HEK293T (cell line): ENCODE results near the gene MRM2.

Experiments used
- CTCF ChIA-PET: fragments of 350-600 bp; formaldehyde crosslinking; extraction: SDS; loops from one replicate; lab custom pipeline; 2021; ENCODE audit warnings: antibody characterized with exemption, inconsistent platforms; lab: Yijun Ruan, JAX
- POLR2A ChIA-PET: fragments of 350-600 bp; formaldehyde crosslinking; extraction: SDS; loops from one replicate; lab custom pipeline; 2020; ENCODE audit warnings: antibody characterized with exemption, inconsistent platforms; lab: Yijun Ruan, JAX
- DNase-seq: peaks from one replicate; pipeline ENCODE4 v3.0.0; 2012; ENCODE audit warnings: mixed read lengths; ENCODE audit errors: extremely low spot score
- ARNT ChIP-seq: fragments of 450-650 bp; IDR thresholded peaks from 2 replicates; pipeline ENCODE4 v1.6.1; 2017; ENCODE audit warnings: mild to moderate bottlenecking
- BHLHE40 ChIP-seq: fragments of 450-650 bp; IDR thresholded peaks from 2 replicates; pipeline ENCODE4 v1.6.1; 2016; ENCODE audit warnings: mild to moderate bottlenecking, moderate library complexity, borderline replicate concordance
- CTBP1 ChIP-seq: fragments of 450-650 bp; IDR thresholded peaks from 2 replicates; pipeline ENCODE4 v1.6.1; 2016; ENCODE audit warnings: borderline replicate concordance
- ELF4 ChIP-seq: fragments of 450-650 bp; IDR thresholded peaks from 2 replicates; pipeline ENCODE4 v1.6.1; 2017; ENCODE audit warnings: antibody characterized with exemption
- FOXA1 ChIP-seq: fragments of 450-650 bp; IDR thresholded peaks from 2 replicates; pipeline ENCODE4 v1.6.1; 2016; ENCODE audit warnings: mild to moderate bottlenecking
- FOXK2 ChIP-seq: fragments of 450-650 bp; IDR thresholded peaks from 2 replicates; pipeline ENCODE4 v1.6.1; 2016; ENCODE audit warnings: mild to moderate bottlenecking
- FOXM1 ChIP-seq: fragments of 450-650 bp; IDR thresholded peaks from 2 replicates; pipeline ENCODE4 v1.6.1; 2017; ENCODE audit warnings: mild to moderate bottlenecking, borderline replicate concordance
- HDGF ChIP-seq: fragments of 450-650 bp; IDR thresholded peaks from 2 replicates; pipeline ENCODE4 v1.6.1; 2017; ENCODE audit warnings: antibody characterized with exemption, borderline replicate concordance
- L3MBTL2 ChIP-seq: fragments of 450-650 bp; conservative IDR thresholded peaks from 2 replicates; pipeline ENCODE4 v1.6.1; 2016; ENCODE audit warnings: mild to moderate bottlenecking
- LEF1 ChIP-seq: fragments of 450-650 bp; IDR thresholded peaks from 2 replicates; pipeline ENCODE4 v1.6.1; 2017; ENCODE audit warnings: mild to moderate bottlenecking, borderline replicate concordance
- NFRKB ChIP-seq: fragments of 450-650 bp; IDR thresholded peaks from 2 replicates; pipeline ENCODE4 v1.6.1; 2016; ENCODE audit warnings: mild to moderate bottlenecking, moderate library complexity
- PKNOX1 ChIP-seq: fragments of 450-650 bp; IDR thresholded peaks from 2 replicates; pipeline ENCODE4 v1.6.1; 2016
- SP1 ChIP-seq: fragments of 450-650 bp; IDR thresholded peaks from 2 replicates; pipeline ENCODE4 v1.6.1; 2017
- SUZ12 ChIP-seq: fragments of 450-650 bp; IDR thresholded peaks from 2 replicates; pipeline ENCODE4 v1.6.1; 2016; ENCODE audit warnings: mild to moderate bottlenecking
- TARDBP ChIP-seq: fragments of 450-650 bp; IDR thresholded peaks from 2 replicates; pipeline ENCODE4 v1.6.1; 2016
- ZNF384 ChIP-seq: fragments of 450-650 bp; IDR thresholded peaks from 2 replicates; pipeline ENCODE4 v1.6.1; 2016

Gene MRM2

GRCh38 chr7:2209146-2209960, 32.7 kb downstream of the MRM2 start:
- ChIA-PET CTCF (no interaction called here), POLR2A (no interaction called here)
- peak; percentile 70 for DNase-seq
- TF ChIP-seq ZNF384 = no peak
- no peak for TF ChIP-seq FOXA1
- TF ChIP-seq NFRKB = no peak
- no peak for TF ChIP-seq FOXM1
- no peak for TF ChIP-seq CTBP1
- TF ChIP-seq HDGF = no peak
- TF ChIP-seq FOXK2 = no peak

- TF ChIP-seq FOXM1 = no peak
- DNase-seq = no peak
- ChIA-PET CTCF (no interaction called here), POLR2A (no interaction called here)
Observed at GRCh38 chr7:2208712-2209111, 33.3 kb downstream of the MRM2 start.

GRCh38 chr7:2205036-2205780, 36.8 kb downstream of the MRM2 start:
- no peak for TF ChIP-seq FOXA1
- no peak for TF ChIP-seq NFRKB
- DNase-seq = no peak
- POLR2A ChIA-PET = no interaction called here
- CTCF ChIA-PET = no interaction called here

- DNase-seq = no peak
- CTCF ChIA-PET = no interaction called here
- TF ChIP-seq FOXK2 (no peak), L3MBTL2 (no peak), CTBP1 (no peak), TARDBP (no peak), SUZ12 (no peak), FOXM1 (no peak), ZNF384 (no peak)
- POLR2A ChIA-PET = no interaction called here
Observed at GRCh38 chr7:2204446-2204845, 37.6 kb downstream of the MRM2 start.

- POLR2A ChIA-PET = interaction anchor here (0.6 kb wide), 1 partner anchor 92 kb away, joined by 5 read pairs; no protein-coding TSS in a partner anchor
- CTCF ChIA-PET = interaction anchor here (0.6 kb wide), 2 partner anchors 9 to 39 kb away, joined by 3 to 4 read pairs; no protein-coding TSS in a partner anchor
- DNase-seq = no peak
- no peak for TF ChIP-seq SUZ12
- no peak for TF ChIP-seq PKNOX1
- no peak for TF ChIP-seq ARNT
- TF ChIP-seq NFRKB = no peak
- TF ChIP-seq FOXA1 = no peak
- no peak for TF ChIP-seq LEF1
- no peak for TF ChIP-seq HDGF
- TF ChIP-seq SP1 = no peak
- TF ChIP-seq ZNF384 = no peak
- no peak for TF ChIP-seq ELF4
- no peak for TF ChIP-seq FOXK2
- no peak for TF ChIP-seq BHLHE40
- TF ChIP-seq L3MBTL2 = no peak
- no peak for TF ChIP-seq TARDBP
- TF ChIP-seq FOXM1 = no peak
Observed at GRCh38 chr7:2203766-2204300, 38.2 kb downstream of the MRM2 start.

- DNase-seq = no peak
- ChIA-PET CTCF (interaction anchor here (0.6 kb wide), 2 partner anchors 8 to 38 kb away, joined by 3 to 4 read pairs; no protein-coding TSS in a partner anchor), POLR2A (interaction anchor here (0.6 to 0.8 kb wide), 2 partner anchors 29 to 93 kb away, joined by 3 to 5 read pairs; no protein-coding TSS in a partner anchor)
- TF ChIP-seq FOXM1 (no peak), ARNT (no peak), FOXK2 (no peak), TARDBP (no peak)
Observed at GRCh38 chr7:2202901-2203765, 38.9 kb downstream of the MRM2 start.

GRCh38 chr7:2202361-2202761, 39.6 kb downstream of the MRM2 start:
- no peak for DNase-seq
- ChIA-PET POLR2A (no interaction called here), CTCF (no interaction called here)
- TF ChIP-seq PKNOX1 (no peak), ZNF384 (no peak), BHLHE40 (no peak), L3MBTL2 (no peak), CTBP1 (no peak), FOXK2 (no peak), ELF4 (no peak), SUZ12 (no peak), ARNT (no peak), HDGF (no peak), SP1 (no peak)
